Fibroblast of the aortic adventitia (primary cell): ENCODE data around the gene PANX3. TPM values are rescaled to one million over a fixed set of nuclear protein-coding genes. Genes with fewer than 3 reads are reported as not detected.
A peak's percentile ranks its signal among the peaks of the same experiment; 100 is the strongest.

Experiments used
- DNase-seq: peaks from one replicate; pipeline ENCODE4 v3.0.0-alpha.2; 2010; ENCODE audit warnings: low read depth
- H3K4me3 ChIP-seq: 2 replicates; pipeline ENCODE4 v1.5.1; 2011; ENCODE audit warnings: low read depth, mild to moderate bottlenecking, control low read depth, low read length, moderate library complexity
- small RNA-seq: library from RNA; depleted of rRNA; stranded (forward); fragments of <200 nt; gene quantifications from one replicate; pipeline ENCODE3, GENCODE V24; 2012
- total RNA-seq: library from RNA; depleted of rRNA; stranded (reverse); fragments of >200 nt; gene quantifications from 2 replicates; pipeline ENCODE4 v1.2.3, GENCODE V29; 2012; ENCODE audit warnings: low replicate concordance
- TF ChIP-seq, protein P1 (sequence below): IDR thresholded peaks from 2 replicates; pipeline ENCODE4 v1.5.1; 2011; ENCODE audit warnings: mild to moderate bottlenecking, low read length, control low read depth, inconsistent platforms; ENCODE audit not compliant: insufficient read depth

Gene PANX3
- total RNA-seq, 1 donor: not detected

DNA sequence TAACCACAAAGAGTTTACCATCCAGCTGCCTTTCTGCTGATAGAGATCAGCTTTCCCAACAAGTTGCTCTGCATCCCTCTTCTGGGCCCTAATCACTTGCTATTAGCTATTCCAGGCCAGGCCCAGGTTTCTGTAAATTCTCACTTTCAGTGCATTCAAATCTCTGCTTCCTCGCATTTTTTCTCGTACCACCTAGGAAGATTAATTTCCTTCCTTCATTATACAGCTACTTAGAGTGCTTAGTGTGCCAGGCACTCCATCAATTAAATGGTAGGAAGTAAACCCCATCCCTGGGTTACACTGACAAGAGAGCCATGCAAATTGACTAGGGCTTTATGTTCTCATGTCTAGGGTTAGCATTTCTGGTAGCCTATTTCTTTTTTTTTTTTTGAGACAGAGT, 52.6 kb downstream of the PANX3 start:
- no peak for DNase-seq
- TF ChIP-seq, protein P1, sequence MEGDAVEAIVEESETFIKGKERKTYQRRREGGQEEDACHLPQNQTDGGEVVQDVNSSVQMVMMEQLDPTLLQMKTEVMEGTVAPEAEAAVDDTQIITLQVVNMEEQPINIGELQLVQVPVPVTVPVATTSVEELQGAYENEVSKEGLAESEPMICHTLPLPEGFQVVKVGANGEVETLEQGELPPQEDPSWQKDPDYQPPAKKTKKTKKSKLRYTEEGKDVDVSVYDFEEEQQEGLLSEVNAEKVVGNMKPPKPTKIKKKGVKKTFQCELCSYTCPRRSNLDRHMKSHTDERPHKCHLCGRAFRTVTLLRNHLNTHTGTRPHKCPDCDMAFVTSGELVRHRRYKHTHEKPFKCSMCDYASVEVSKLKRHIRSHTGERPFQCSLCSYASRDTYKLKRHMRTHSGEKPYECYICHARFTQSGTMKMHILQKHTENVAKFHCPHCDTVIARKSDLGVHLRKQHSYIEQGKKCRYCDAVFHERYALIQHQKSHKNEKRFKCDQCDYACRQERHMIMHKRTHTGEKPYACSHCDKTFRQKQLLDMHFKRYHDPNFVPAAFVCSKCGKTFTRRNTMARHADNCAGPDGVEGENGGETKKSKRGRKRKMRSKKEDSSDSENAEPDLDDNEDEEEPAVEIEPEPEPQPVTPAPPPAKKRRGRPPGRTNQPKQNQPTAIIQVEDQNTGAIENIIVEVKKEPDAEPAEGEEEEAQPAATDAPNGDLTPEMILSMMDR: no peak
- H3K4me3 ChIP-seq: no peak overlapping the region

DNA sequence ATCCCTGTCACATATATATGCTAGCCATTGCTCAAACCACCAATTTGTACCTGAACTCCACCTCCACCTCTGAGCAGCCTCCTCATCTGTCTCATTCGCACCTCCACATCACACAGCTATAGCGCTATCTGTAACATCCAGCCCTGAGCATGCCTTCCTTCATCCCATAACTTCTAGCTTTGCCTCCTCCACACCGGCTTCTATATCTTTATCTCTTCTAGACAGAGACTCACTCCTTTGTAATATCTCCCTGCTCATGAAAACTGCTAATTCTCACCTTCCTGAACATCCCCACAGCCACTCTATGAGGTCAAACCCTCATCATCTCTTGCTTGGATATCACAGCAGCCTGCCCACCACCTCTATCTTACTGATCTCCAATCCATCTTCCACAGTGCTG, 56.4 kb downstream of the PANX3 start:
- TF ChIP-seq, protein P1: no peak
- H3K4me3 ChIP-seq: no peak overlapping the region
- no peak for DNase-seq

DNA sequence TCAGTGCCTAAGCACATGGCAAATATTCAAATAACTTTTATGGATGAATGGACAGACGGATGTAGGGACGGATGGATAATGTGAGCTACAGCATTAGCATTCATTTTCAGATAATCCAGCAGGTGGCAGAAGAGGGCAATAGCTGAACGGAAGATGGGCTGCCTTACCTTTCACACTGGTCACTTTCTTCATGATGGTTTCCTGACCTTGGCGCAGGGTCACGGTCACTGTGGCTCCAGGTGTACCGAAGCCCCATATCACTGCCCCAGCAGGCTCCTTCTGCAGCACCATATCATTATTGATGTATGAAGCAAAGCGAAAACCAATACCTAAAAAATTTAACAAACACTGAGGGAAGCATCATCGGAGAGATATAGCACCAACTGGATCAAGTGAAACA, 58.0 kb downstream of the PANX3 start:
- no peak overlapping the region for H3K4me3 ChIP-seq
- DNase-seq: peak; percentile 68
- TF ChIP-seq, protein P1: peak; percentile 81

Small RNA genes lying within 50 kb of the gene (small RNA-seq; reads per million reads assigned to genes)
- not detected for gene RNA5SP352

Other genes with a start within 250 kb of the PANX3 start
- not detected in 2 replicates for gene OR8B2, start 226.9 kb upstream of the PANX3 start, total RNA-seq
- gene OR8B3, start 212.4 kb upstream of the PANX3 start, total RNA-seq: not detected in 2 replicates
- gene OR8B4, start 186.6 kb upstream of the PANX3 start, total RNA-seq: not detected in 2 replicates
- gene OR8B8, start 165.7 kb upstream of the PANX3 start, total RNA-seq: not detected in 2 replicates
- gene OR8B12, start 67.8 kb upstream of the PANX3 start, total RNA-seq: not detected in 2 replicates
- gene OR8A1, start 41.4 kb upstream of the PANX3 start, total RNA-seq: not detected in 2 replicates
- 31.2 and 46.2 TPM in 2 replicates for gene TBRG1, start 11.4 kb downstream of the PANX3 start, total RNA-seq
- 14.6 and 15.1 TPM in 2 replicates for gene SIAE, start 62.3 kb downstream of the PANX3 start, total RNA-seq
- 3.9 and 9.1 TPM in 2 replicates for gene SPA17, start 62.5 kb downstream of the PANX3 start, total RNA-seq
- gene NRGN, start 128.5 kb downstream of the PANX3 start, total RNA-seq: 0.27 and 0.33 TPM in 2 replicates
- not detected in 2 replicates for gene VSIG2, start 140.8 kb downstream of the PANX3 start, total RNA-seq
- 0.36 and 1.5 TPM in 2 replicates for gene ESAM, start 150.9 kb downstream of the PANX3 start, total RNA-seq
- gene MSANTD2, start 189.0 kb downstream of the PANX3 start, total RNA-seq: 10.8 and 15.0 TPM in 2 replicates